Gastroesophageal sphincter (tissue), 4 donors: ENCODE measurements around the gene KIF20B. TPM values are rescaled to one million over a fixed set of nuclear protein-coding genes. Genes with fewer than 3 reads are reported as not detected.

Experiments used
- ATAC-seq: fragments of 150-250 bp; one replicate; pipeline ENCODE4 v1.9.1; 2016; ENCODE audit warnings: mild to moderate bottlenecking, moderate library complexity
- H3K27ac ChIP-seq, 4 donors: fragments of 200-600 bp; sonication (generic) in 3 of 4; 1 replicate in 3 of 4; 2 replicates in 1 of 4; pipeline ENCODE4 v1.5.1; 2016 to 2019
- H3K27me3 ChIP-seq: fragments of 200-600 bp; sonication (generic); one replicate; pipeline ENCODE4 v1.5.1; 2019
- H3K36me3 ChIP-seq, 2 donors: fragments of 200-600 bp; sonication (generic); one replicate each; pipeline ENCODE4 v1.5.1; 2019; ENCODE audit warnings: control low read depth in 1 of 2
- H3K4me1 ChIP-seq, 3 donors: fragments of 200-600 bp; sonication (generic); 1 replicate in 2 of 3; 2 replicates in 1 of 3; pipeline ENCODE4 v1.5.1; 2016 to 2019; ENCODE audit warnings: control low read depth in 2 of 3
- H3K4me3 ChIP-seq, 2 donors: fragments of 200-600 bp; sonication (generic); one replicate each; pipeline ENCODE4 v1.5.1; 2019; ENCODE audit warnings: mild to moderate bottlenecking in 1 of 2, moderate library complexity in 1 of 2
- H3K9me3 ChIP-seq, 3 donors: fragments of 200-600 bp; sonication (generic); one replicate each; pipeline ENCODE4 v1.5.1; 2017 to 2019; ENCODE audit warnings: control low read depth in 2 of 3
- EP300 ChIP-seq: sonication (generic); formaldehyde crosslinking; IDR thresholded peaks from one replicate; pipeline ENCODE4 v1.6.1; 2017; ENCODE audit warnings: antibody characterized with exemption, mild to moderate bottlenecking
- POLR2A ChIP-seq, 2 donors: fragments of 450-650 bp; IDR thresholded peaks; one replicate each; pipeline ENCODE4 v1.6.1; 2017; ENCODE audit warnings: antibody characterized with exemption in 2 of 2, mild to moderate bottlenecking in 2 of 2, moderate library complexity in 1 of 2
- POLR2AphosphoS5 ChIP-seq: sonication (generic); formaldehyde crosslinking; IDR thresholded peaks from one replicate; pipeline ENCODE4 v1.6.1; 2017; ENCODE audit warnings: antibody characterized with exemption
- WGBS, 2 donors: methylation state at CpG; one replicate each; pipeline ENCODE4 v1.1.5; 2018; ENCODE audit warnings: low coverage in 1 of 2; 5-methylcytosine and 5-hydroxymethylcytosine counted together
- total RNA-seq, 4 donors: library from RNA; depleted of rRNA; stranded (reverse); fragments of >200 nt; gene quantifications; one replicate each; pipeline ENCODE4 v1.1.0, GENCODE V29; 2016
- TF ChIP-seq, protein P1 (sequence below), 4 experiments: fragments of 200-600 bp in 2 of 4; fragments of 450-650 bp in 2 of 4; sonication (generic) in 1 of 4; IDR thresholded peaks; one replicate each; pipeline ENCODE4 v1.5.1; 2017 to 2019; ENCODE audit warnings: antibody characterized with exemption in 4 of 4, mild to moderate bottlenecking in 2 of 4, moderate library complexity in 2 of 4

KIF20B gene
- total RNA-seq, 4 donors from 2014 or later = 2.4 to 3.0 (median 2.9) TPM

DNA sequence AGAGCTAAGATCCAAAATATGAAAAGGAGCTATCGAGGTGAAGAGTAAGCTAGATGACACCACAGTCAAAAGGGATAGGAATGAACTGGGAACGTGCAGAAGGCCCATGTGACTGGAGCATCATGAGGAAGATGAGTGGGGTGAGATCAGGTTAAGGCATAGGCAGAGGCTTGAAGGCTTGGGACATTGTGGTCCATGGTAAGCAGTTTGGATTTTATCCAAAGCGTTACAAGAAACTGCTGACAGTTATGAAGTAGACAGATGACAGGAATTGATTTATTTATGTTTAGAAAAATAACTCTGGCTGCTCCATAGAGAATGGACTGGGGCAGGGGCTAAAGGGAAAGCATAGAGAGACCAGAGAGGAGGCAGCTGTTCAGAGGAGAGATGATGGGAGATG, 38.2 kb upstream of the KIF20B start:
- Histone ChIP-seq H3K9me3 (no peaks in the 10 kb centered on the region), H3K4me3 (no peak overlapping the region), H3K27ac (no peak overlapping the region), H3K27me3 (no peaks in the 10 kb centered on the region), H3K36me3 (no peaks in the 10 kb centered on the region), H3K4me1 (no peaks in the 10 kb centered on the region)
- TF ChIP-seq POLR2A (IDR thresholded peaks at IDR 0.05) (no peak), POLR2AphosphoS5 (no peak), EP300 (no peak)
- TF ChIP-seq, protein P1, sequence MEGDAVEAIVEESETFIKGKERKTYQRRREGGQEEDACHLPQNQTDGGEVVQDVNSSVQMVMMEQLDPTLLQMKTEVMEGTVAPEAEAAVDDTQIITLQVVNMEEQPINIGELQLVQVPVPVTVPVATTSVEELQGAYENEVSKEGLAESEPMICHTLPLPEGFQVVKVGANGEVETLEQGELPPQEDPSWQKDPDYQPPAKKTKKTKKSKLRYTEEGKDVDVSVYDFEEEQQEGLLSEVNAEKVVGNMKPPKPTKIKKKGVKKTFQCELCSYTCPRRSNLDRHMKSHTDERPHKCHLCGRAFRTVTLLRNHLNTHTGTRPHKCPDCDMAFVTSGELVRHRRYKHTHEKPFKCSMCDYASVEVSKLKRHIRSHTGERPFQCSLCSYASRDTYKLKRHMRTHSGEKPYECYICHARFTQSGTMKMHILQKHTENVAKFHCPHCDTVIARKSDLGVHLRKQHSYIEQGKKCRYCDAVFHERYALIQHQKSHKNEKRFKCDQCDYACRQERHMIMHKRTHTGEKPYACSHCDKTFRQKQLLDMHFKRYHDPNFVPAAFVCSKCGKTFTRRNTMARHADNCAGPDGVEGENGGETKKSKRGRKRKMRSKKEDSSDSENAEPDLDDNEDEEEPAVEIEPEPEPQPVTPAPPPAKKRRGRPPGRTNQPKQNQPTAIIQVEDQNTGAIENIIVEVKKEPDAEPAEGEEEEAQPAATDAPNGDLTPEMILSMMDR (IDR thresholded peaks at IDR 0.05) = no peak
- ATAC-seq = no peak
- WGBS, 2 donors = 40 to 45% methylated on average over 3 of the region's 3 CpGs

DNA sequence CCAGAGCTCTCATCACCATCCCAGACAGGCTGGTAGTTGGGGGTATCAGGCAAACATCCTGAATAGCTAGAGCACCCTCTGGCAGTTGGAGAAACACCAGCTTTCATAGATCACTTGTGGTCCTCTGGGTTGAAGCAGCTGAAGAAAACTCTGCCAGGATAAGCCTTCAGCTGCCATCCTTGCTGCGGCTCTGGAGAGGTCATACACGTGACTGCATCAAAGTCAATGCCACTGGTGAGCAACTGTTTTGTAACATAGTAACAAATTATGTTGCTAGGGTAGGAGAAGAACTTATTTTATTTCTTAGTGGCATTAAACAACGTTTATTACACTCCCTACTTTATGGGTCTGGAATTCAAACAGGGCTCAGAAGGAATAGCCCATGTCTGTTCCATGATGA, 37.2 kb upstream of the KIF20B start:
- no peaks in the 10 kb centered on the region for H3K9me3 ChIP-seq
- H3K4me3 ChIP-seq = no peak overlapping the region
- ATAC-seq = no peak
- no peak for TF ChIP-seq POLR2AphosphoS5
- TF ChIP-seq POLR2A (IDR thresholded peaks at IDR 0.05) = no peak
- no peak for TF ChIP-seq EP300
- TF ChIP-seq, protein P1 (IDR thresholded peaks at IDR 0.05) = no peak
- no peaks in the 10 kb centered on the region for H3K4me1 ChIP-seq
- H3K36me3 ChIP-seq = no peaks in the 10 kb centered on the region
- no peaks in the 10 kb centered on the region for H3K27me3 ChIP-seq
- no peak overlapping the region for H3K27ac ChIP-seq
- WGBS, 2 donors = 45 to 63% methylated on average over 3 of the region's 3 CpGs

DNA sequence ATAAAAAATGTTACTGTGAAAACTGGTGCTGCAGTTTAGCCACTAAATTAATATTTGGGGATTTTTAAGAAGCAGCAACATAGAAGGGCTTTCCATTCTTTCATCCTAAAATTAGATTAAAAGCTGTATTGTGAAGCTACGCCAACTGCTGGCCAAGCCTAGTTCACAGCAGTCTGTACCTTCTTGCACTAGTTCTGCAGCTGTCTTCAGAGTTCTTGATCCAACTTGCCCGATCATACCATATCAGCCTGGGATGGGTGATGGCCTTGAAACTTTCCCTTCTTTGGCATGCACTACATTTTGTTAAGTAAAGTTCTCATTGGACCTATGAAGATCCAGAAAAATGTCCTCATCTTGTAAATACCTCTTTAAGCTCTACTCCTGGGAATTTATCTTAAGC, 36.1 kb upstream of the KIF20B start:
- no peaks in the 10 kb centered on the region for H3K36me3 ChIP-seq
- WGBS, 2 donors = 52 to 74% methylated on average over 2 of the region's 2 CpGs
- no peaks in the 10 kb centered on the region for H3K27me3 ChIP-seq
- H3K9me3 ChIP-seq = no peaks in the 10 kb centered on the region
- H3K4me3 ChIP-seq = no peak overlapping the region
- H3K4me1 ChIP-seq = no peaks in the 10 kb centered on the region
- H3K27ac ChIP-seq = no peak overlapping the region
- no peak for TF ChIP-seq POLR2A (IDR thresholded peaks at IDR 0.05)
- no peak for TF ChIP-seq EP300
- TF ChIP-seq, protein P1 (IDR thresholded peaks at IDR 0.05) = no peak
- no peak for TF ChIP-seq POLR2AphosphoS5
- ATAC-seq = no peak

DNA sequence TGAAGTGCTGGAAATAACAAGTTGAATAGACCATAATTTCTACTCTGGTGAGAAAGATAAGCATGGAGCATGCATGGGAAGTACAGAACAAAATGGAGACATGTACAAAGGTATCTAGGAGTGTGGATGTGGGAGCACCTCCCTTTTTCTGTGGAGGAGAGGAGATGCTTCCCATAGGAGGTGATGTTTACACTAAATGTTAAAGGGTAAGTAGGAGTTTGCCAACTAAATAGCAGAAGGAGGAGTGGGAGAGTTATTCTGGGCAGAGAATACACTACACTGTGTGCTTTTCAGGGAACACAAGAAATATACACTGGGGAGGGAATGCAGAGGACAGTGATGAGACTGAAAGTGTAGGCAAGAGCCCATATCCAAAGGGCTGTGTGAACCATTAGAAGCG, 35.3 kb upstream of the KIF20B start:
- no peaks in the 10 kb centered on the region for H3K4me1 ChIP-seq
- H3K9me3 ChIP-seq = no peaks in the 10 kb centered on the region
- H3K27ac ChIP-seq = no peak overlapping the region
- H3K4me3 ChIP-seq = no peak overlapping the region
- TF ChIP-seq POLR2AphosphoS5 (no peak), EP300 (no peak), POLR2A (IDR thresholded peaks at IDR 0.05) (no peak)
- TF ChIP-seq, protein P1 (IDR thresholded peaks at IDR 0.05) = no peak
- WGBS, 2 donors = 57 to 90% methylated on average over 1 of the region's 1 CpG
- ATAC-seq = no peak
- H3K36me3 ChIP-seq = no peaks in the 10 kb centered on the region
- no peaks in the 10 kb centered on the region for H3K27me3 ChIP-seq

DNA sequence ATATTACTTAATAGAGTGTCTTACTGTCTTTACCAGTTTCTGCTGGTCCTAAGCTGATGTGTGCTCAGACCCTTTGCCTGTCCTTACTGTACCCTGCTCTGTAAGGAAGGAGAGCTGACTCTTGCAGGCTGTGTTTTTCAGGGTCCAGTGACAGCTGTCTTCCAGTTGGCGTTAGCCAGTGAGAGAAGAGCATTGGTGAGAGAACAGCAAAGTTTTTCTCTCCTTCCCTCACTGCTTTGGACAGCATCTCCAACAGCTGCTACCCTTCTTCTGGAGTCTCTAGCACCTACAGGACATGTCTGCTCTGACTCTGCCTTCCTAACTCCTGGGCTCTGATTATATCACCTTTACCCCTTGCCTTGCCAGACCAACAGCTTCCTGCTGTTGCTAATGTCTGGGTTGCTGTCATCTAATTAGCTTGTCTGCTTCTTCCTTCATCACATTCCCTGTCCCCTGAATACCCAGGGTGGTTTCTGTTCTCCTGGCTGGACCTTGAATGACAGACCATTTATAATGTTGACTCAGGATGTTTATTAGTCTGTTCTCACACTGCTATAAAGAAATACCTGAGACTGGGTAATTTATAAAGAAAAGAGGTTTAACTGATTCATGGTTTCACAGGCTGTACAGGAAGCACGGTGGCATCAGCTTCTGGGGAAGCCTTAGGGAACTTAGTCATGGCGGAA, 32.9 kb upstream of the KIF20B start:
- no peaks in the 10 kb centered on the region for H3K27me3 ChIP-seq
- TF ChIP-seq POLR2A (IDR thresholded peaks at IDR 0.05) = no peak
- no peak for TF ChIP-seq EP300
- TF ChIP-seq, protein P1 (IDR thresholded peaks at IDR 0.05) = no peak
- no peak for TF ChIP-seq POLR2AphosphoS5
- no peaks in the 10 kb centered on the region for H3K9me3 ChIP-seq
- no peak for ATAC-seq
- H3K4me1 ChIP-seq = no peaks in the 10 kb centered on the region
- no peak overlapping the region for H3K4me3 ChIP-seq
- 60 to 80% methylated on average over 1 to 3 of the region's 3 CpGs for WGBS, 2 donors
- H3K27ac ChIP-seq = no peak overlapping the region
- H3K36me3 ChIP-seq = no peaks in the 10 kb centered on the region
